GM12892 (cell line): ENCODE data around the gene KIFAP3.
"Not testable (repeated sequence)": the region's sequence is repeated elsewhere in the genome, so short reads cannot be mapped to it uniquely, and the experiment has no call there.

Experiments
- DNase-seq: peaks from one replicate; pipeline ENCODE4 v3.0.0; 2011; ENCODE audit not compliant: insufficient read length
- FAIRE-seq: peaks from 2 replicates; lab custom pipeline; 2011; peaks lifted over from hg19 to GRCh38; lab: Jason Lieb, UNC
- POLR2A ChIP-seq: IDR thresholded peaks from 2 replicates; pipeline ENCODE4 v1.6.1; 2011; ENCODE audit warnings: low read depth, low read length, control low read depth
- POLR2AphosphoS5 ChIP-seq: IDR thresholded peaks from 2 replicates; pipeline ENCODE4 v1.6.1; 2011; ENCODE audit warnings: low read depth, low read length, control low read depth
- TAF1 ChIP-seq: IDR thresholded peaks from 2 replicates; pipeline ENCODE4 v1.6.1; 2011; ENCODE audit warnings: low read depth, mild to moderate bottlenecking, control low read depth, low read length, borderline replicate concordance

The KIFAP3 gene

DNA sequence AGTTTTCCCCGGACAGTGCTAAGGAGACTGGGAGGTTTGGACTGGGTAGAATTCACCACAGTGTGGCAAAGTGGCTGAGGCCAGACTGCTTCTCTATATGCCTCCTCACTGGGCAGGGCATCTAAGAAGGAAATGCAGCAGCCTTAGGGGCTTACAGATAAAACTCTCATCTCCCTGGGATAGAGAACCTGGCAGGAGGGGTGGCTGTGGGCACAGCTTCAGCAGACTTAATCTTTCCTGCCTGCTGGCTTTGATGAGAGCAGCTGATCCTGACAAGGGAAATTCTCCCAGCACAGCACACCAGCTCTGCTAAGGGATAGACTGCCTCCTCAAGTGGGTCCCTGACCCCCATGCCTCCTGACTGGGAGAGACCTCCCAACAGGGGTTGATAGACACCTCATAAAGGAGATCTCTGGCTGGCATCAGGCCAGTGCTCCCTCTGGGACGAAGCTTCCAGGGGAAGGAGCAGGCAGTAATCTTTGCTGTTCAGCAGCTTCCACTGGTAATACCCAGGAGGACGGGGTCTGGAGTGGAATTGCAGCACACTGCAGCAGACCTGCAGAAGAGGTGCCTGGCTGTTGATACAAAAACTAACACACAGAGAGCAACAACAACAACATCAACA is 25.2 kb downstream of the KIFAP3 start:
- no peak for TF ChIP-seq POLR2A
- TF ChIP-seq POLR2AphosphoS5 = no peak
- no peak for TF ChIP-seq TAF1
- DNase-seq = no peak
- FAIRE-seq = no peak

DNA sequence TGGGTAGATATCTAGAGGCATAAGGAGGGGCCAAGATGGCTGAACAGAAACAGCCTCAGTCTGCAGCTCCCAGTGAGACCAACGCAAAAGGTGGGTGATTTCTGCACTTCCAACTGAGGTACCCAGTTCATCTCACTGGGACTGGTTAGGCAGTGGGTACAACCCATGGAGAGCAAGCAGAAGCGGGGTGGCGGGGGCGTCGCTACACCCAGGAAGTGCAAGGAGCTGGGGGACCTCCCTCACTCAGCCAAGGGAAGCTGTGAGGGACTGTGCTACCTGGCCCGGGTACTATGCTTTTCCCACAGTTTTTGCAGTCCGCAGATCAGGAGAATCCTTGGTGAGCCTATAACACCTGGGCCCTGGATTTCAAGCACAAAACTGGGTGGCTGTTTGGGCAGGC is 26.0 kb downstream of the KIFAP3 start:
- TF ChIP-seq POLR2AphosphoS5 = no peak
- TF ChIP-seq POLR2A = no peak
- TF ChIP-seq TAF1 = no peak
- no peak for FAIRE-seq
- no peak for DNase-seq

DNA sequence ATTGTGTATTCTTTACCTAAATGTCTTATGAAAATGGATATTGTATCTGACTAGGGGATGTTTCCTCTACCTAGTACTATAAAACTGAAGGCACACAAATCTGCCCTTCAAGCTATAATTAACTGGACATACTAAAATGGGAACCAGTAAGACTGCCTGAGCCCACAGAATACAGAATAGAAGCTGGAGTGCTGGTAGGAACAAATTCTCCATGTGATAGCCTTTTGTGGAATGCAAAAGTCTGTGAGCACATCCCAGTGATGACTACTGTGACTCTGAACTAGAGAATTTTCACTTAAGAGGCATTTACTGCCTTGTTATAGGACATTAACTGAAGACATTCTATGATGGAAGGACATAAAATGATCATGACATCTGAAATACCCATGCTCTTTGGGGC is 30.3 kb downstream of the KIFAP3 start:
- FAIRE-seq (no peak), DNase-seq (no peak)
- TF ChIP-seq POLR2AphosphoS5 (no peak), TAF1 (no peak), POLR2A (no peak)

DNA sequence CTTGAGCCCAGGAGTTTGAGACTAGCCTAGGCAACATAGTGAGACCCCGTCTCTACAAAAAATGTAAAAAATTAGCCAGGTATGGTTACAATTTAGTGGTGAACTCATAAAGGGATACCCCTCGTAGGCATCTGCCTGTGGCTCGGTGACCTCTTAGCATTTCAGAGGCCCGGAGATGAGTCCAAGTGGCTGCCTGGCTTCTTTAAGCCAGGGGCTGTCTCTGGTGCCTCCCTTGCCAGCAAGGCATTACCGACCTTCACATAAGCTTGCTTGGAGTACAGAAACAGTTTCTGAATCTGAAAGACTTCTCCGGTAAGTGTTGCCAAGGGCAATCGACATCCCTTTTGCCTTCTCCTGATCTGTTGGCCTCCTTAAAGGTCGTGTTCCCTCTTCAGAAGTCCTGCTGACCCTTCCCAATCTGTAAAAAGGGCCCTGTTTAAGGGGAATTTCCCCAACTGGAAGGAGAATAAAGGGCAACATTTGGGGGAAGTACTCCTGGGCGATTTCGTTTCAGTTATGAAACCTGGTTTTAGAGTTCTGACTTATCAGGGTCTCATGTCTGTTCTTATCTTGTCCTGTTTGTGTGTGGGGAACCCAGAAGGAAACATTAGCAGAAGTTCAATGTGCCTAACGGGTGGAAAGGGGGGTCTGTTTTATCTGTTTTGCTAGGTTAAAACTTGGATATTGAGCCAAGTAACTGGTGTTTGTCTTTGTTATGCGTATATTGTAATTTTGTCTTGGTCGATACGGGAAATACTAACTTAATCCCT is 32.9 kb downstream of the KIFAP3 start:
- FAIRE-seq (no peak), DNase-seq (no peak)
- TF ChIP-seq POLR2A = no peak
- no peak for TF ChIP-seq TAF1

DNA sequence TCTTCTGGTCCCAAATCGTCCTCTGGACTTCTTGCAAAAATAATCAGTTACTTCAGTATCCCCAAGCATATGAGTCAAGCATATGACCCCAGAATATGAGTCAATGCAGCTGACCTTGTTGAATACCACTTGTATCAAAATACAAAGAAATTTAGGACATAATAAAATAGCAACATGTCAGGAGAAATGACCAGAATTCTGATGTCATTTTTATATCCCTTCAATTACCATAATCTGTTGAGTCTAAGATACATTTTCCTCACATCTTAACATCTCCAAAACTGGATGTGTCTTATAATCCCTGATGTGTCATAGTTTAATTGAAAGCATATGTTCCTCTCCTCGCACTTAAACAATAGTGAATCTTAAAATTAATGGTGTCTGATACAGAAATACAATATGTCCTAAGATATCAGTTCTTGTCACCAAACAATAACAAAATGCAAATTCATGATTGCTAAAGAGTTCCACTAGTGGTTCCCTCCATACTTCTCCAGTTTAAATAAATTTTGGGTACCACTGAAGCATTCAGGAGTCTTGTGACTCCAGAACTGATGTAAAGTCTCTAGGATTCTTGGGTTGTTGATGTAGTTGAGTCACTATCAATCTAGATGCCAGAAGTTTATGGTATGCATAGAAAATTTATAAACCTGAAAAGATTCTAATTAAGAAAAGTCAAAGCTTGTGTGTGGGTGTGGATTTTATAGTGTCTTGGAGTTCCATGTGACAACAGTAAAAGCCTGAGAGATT is 41.8 kb downstream of the KIFAP3 start:
- FAIRE-seq (no peak), DNase-seq (no peak)
- TF ChIP-seq POLR2A (no peak), POLR2AphosphoS5 (no peak), TAF1 (no peak)

DNA sequence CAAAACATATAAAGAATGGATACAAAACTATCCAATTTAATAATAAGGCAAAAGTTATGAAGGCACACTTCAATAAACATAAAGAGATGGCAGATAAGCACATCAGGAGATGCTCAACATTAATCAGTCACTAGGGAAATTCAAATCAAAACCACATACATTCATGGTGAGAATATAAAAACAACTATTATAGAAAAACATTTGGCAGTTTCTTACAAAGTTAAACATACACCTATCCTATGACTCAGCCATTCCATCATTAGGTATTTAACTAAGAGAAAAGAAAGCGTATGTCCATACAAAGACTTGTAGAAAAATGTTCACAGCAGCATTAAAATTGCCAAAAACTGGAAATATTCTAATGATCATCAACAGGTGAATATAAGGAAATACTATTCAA is 44.3 kb downstream of the KIFAP3 start:
- no peak for DNase-seq
- FAIRE-seq = no peak
- TF ChIP-seq POLR2A (no peak), POLR2AphosphoS5 (no peak), TAF1 (no peak)

DNA sequence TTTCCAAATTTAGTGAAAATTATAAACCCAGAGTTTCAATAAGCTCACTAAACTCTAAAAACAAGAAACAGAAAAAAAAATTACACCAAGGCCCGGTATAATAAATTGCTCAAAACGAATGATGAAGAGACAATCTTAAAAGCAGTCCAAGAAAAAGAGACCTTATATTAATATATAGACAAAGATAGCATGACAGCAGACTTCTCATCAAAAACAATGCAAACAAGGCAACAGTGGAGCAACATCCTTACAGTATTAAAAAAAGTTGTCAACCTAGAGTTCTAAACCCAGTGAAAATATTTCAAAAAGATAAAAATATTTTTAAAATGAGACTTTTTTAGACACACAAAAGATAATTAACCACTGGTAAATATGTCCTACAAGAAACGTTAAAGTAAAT is 46.7 kb downstream of the KIFAP3 start:
- DNase-seq = no peak
- FAIRE-seq = no peak
- TF ChIP-seq POLR2A (no peak), TAF1 (no peak), POLR2AphosphoS5 (no peak)

DNA sequence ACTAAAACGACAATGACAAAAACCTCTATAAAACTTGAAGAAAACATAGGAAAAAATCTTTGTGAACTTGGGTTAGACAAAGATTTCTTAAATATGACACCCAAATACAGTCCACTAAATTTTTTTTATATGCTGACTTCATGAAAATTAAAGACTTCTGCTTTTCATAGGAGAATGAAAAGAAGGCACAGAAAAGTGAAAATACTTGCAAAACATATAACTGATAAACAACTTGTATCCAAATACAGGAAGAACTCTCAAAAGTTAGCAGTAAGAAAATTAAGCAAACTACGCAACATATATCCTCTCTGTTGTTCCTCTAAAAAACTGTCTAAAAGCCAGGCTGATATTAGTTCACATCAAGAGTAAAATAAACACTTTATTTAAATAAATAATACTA is 53.6 kb downstream of the KIFAP3 start:
- DNase-seq (no peak), FAIRE-seq (no peak)
- TF ChIP-seq POLR2A = no peak
- no peak for TF ChIP-seq POLR2AphosphoS5
- no peak for TF ChIP-seq TAF1

DNA sequence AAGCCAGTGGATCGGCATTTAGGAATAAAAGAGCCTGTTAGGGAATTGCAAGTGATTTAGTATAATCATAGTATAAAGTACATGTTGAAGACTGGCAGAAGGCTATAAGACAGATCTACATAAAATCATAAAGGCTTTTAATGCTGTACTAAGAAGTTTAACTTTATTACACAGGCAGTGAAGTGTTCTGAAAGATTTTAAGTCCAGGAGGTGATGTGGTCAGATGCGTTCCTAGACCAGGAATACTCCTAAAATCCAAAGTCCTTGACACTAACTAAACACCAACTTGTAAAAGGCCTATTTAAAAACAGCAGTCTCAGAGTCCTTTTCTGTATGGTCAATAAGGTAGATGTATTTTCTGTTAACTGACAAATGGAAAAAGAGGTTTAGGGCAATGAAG is 57.0 kb downstream of the KIFAP3 start:
- DNase-seq (no peak), FAIRE-seq (no peak)
- TF ChIP-seq POLR2A = no peak
- no peak for TF ChIP-seq POLR2AphosphoS5
- no peak for TF ChIP-seq TAF1

DNA sequence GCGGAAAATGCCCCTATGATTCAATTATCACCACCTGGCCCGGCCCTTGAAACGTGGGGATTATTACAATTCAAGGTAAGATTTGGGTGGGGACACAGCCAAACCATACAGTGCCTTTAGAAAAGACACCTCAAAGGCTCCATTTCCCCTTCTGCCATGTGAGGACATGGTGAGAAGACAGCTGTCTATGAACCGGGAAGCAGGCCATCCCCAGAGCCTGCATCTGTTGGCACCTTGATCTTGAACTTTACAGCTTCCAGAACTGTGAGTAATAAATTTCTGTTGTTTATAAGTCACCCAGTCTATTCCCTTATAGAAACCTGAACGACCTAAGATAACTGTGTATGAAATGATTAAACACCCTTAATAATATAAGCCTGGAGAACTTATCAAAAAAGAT is 61.6 kb downstream of the KIFAP3 start:
- TF ChIP-seq POLR2A = no peak
- TF ChIP-seq POLR2AphosphoS5 = no peak
- TF ChIP-seq TAF1 = no peak
- no peak for DNase-seq
- FAIRE-seq = no peak

DNA sequence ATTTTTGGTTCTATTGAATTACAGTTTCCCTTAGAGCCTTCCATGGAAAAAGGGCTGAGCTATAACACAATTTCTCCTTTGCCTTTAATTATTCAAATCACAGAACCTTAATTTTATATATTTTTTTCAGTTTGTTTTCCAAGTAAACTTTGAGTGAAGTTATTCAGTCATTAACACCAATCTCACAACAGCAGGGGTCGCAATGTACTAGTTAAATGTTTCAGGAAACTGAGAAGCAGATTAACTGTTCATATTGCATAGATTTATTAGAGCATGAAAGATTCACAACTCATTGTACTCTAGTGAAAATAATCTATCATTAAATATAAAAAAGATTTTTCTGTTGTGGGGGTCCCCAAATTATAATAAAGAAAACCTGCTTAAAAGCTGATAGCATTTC is 64.1 kb downstream of the KIFAP3 start:
- FAIRE-seq = no peak
- DNase-seq = no peak
- TF ChIP-seq TAF1 (no peak), POLR2A (no peak), POLR2AphosphoS5 (no peak)

DNA sequence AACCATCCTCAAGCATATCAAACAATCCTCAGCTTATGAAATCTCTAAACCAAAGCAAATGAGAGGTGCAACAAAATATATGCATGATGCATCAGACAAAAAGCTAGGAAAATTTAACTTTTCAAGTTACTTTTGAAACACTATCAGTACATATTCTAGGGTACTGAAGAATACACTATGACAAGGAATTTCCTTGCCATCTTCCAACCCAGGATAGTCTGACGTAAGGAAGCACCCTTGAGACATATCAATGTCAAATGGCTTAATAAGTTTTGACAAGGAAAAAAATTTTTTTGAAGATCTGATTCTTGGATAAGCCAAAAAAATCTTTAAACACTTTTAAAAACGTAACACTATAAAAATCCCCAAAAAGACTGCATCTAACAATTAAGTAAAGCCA is 64.9 kb downstream of the KIFAP3 start:
- DNase-seq (no peak), FAIRE-seq (no peak)
- no peak for TF ChIP-seq TAF1
- TF ChIP-seq POLR2A = no peak
- TF ChIP-seq POLR2AphosphoS5 = no peak

DNA sequence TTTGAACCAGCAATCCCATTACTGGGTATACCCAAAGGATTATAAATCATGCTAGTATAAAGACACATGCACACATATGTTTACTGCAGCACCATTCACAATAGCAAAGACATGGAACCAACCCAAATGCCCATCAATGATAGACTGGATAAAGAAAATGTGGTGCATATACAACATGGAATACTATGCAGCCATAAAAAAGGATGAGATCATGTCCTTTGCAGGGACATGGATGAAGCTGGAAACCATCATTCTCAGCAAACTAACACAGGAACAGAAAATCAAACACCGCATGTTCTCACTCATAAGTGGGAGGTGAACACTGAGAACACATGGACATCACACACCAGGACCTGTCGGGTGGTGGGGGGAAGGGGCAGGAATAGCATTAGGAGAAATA is 65.8 kb downstream of the KIFAP3 start:
- not testable (repeated sequence) for FAIRE-seq, DNase-seq

DNA sequence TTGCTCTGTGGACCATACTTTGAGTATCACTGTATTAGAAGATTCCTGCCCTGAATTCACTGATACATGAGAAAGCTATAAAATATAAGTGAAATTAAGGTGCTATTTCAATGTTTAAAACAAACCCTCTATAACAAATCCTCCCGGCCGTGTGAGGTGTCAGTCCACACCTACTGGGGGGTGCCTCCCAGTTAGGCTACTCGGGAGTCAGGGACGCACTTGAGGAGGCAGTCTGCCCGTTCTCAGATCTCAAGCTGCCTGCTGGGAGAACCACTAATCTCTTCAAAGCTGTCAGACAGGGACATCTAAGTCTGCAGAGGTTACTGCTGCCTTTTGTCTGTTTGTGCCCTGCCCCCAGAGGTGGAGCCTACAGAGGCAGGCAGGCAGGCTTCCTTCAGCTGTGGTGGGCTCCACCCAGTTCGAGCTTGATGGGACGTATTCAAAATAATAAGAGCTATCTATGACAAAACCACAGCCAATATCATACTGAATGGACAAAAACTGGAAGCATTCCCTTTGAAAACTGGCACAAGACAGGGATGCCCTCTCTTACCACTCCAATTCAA is 71.1 kb downstream of the KIFAP3 start:
- not testable (repeated sequence) for FAIRE-seq, DNase-seq
